ENCODE results near the gene SIRT5.

- TF ChIP-seq CTCF (IDR thresholded peaks at IDR 0.05) = no peak
- no peak for TF ChIP-seq POLR2A (IDR thresholded peaks at IDR 0.05)
- TF ChIP-seq POLR2AphosphoS5 (IDR thresholded peaks at IDR 0.05; ENCODE audit: insufficient read depth in 1 of 2, low read depth in 1 of 2) = no peak
Measured at GRCh38 chr6:13550656-13551055, 23.7 kb upstream of the SIRT5 start.

Measured in vagina (tissue), 2 donors.